ENCODE measurements around the gene SHISAL2A. TPM values are rescaled to one million over a fixed set of nuclear protein-coding genes. Genes with fewer than 3 reads are reported as not detected.

The SHISAL2A gene
- total RNA-seq, 2 experiments from 2014 or later: 25.9 to 28.4 TPM

DNA sequence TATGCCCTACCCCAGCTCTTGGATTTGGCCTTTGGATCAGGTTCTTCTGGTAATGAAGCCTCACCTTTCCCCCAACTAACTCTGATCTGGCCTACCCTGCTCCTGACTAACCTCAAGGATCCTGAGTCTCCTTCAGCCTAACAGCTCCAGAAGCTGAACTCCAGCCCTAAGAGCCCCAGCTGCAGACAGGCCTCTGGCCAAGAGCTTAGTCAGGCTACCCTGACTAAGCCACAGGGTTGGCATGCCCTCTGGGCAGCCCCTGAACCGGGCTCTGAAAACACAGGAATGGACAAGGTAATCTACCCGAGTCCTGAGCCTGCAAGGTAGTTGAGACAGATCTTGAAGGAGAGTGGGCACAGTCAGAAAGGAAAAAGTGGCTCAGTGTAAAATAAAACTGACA lies 35.7 kb downstream of the SHISAL2A start:
- H3K4me1 ChIP-seq (ENCODE audit: insufficient read depth, low read length): no peaks in the 10 kb centered on the region
- Mint-ChIP-seq H3K4me3 (no peak overlapping the region), H3K9me3 (no peaks in the 10 kb centered on the region), H3K4me1 (ENCODE audit: low read depth) (no peaks in the 10 kb centered on the region), H3K27ac (no peak overlapping the region), H3K36me3 (ENCODE audit: low read depth) (peaks cover 68% of the 10 kb centered on the region), H3K27me3 (no peaks in the 10 kb centered on the region)
- no peak overlapping the region for H3K4me3 ChIP-seq (ENCODE audit: low read length)
- H3K9me3 ChIP-seq (ENCODE audit: control insufficient read depth in 1 of 2, insufficient read depth in 1 of 2, low read length in 2 of 2): no peaks in the 10 kb centered on the region
- no peaks in the 10 kb centered on the region for H3K27me3 ChIP-seq (ENCODE audit: control insufficient read depth in 1 of 2, insufficient read depth in 2 of 2, low read length in 2 of 2)
- intact Hi-C loops (cut with DNase I, micrococcal nuclease): loop anchor here in 1 of 2 experiments (5.0 to 10.0 kb wide), 2 partner anchors 64 to 176 kb away; partner anchors contain the start of gene GPX7
- H3K27ac ChIP-seq (ENCODE audit: low read depth in 1 of 2, low read length in 2 of 2): no peak overlapping the region
- ATAC-seq (ENCODE audit: poor library complexity) (no peak), DNase-seq (no peak)
- H3K36me3 ChIP-seq (ENCODE audit: insufficient read depth, low read length): peaks cover 45% of the 10 kb centered on the region
- TF ChIP-seq, protein P1, sequence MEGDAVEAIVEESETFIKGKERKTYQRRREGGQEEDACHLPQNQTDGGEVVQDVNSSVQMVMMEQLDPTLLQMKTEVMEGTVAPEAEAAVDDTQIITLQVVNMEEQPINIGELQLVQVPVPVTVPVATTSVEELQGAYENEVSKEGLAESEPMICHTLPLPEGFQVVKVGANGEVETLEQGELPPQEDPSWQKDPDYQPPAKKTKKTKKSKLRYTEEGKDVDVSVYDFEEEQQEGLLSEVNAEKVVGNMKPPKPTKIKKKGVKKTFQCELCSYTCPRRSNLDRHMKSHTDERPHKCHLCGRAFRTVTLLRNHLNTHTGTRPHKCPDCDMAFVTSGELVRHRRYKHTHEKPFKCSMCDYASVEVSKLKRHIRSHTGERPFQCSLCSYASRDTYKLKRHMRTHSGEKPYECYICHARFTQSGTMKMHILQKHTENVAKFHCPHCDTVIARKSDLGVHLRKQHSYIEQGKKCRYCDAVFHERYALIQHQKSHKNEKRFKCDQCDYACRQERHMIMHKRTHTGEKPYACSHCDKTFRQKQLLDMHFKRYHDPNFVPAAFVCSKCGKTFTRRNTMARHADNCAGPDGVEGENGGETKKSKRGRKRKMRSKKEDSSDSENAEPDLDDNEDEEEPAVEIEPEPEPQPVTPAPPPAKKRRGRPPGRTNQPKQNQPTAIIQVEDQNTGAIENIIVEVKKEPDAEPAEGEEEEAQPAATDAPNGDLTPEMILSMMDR (IDR thresholded peaks at IDR 0.05): no peak
- ChIA-PET CTCF (interaction anchor here (0.8 to 1.1 kb wide), 2 partner anchors 12 to 18 kb away, joined by 3 read pairs; no protein-coding TSS in a partner anchor), POLR2A (no interaction called here)

DNA sequence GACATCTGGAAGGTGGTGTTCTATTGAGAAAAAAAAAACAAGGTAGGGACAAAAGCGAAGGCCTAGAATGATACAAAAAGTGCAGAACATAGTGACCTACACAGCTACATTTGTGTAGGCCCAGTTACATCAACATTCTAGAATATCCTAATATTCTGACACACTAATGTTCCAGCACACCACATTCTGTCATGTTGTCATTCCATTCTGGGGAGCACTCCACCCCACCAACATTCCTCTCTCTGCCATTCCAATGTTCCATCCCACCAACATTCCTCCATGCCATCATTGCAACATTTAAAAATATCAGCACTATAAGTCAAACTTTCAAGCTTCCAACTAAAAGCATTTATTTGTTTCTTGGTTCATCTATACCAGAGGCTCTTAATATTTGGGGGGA lies 36.7 kb downstream of the SHISAL2A start:
- ATAC-seq (ENCODE audit: poor library complexity): no peak
- H3K27ac Mint-ChIP-seq: no peak overlapping the region
- H3K4me3 ChIP-seq (ENCODE audit: low read length): no peak overlapping the region

DNA sequence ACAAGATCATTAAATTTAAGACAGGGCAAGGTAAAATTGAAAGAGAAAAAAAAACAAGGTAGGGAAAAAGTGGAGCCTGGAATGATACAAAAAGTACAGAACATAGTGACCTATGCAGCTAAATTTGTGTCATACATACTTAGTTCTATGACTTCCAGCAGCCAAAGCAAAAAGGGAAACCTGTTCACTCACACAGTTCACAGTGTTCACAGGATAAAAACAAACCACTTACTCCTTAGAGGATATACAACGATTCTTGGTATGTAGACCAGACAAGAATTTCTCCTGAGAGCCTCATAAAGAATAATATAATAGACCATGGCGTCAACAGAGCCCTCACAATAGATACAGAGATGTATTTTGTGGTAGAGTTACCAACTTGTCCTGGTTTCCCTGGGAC lies 37.6 kb downstream of the SHISAL2A start:
- peaks cover 56% of the 10 kb centered on the region for H3K36me3 ChIP-seq (ENCODE audit: insufficient read depth, low read length)
- DNase-seq: no peak
- Mint-ChIP-seq H3K27ac (no peak overlapping the region), H3K27me3 (no peaks in the 10 kb centered on the region), H3K9me3 (no peaks in the 10 kb centered on the region), H3K4me1 (ENCODE audit: low read depth) (no peaks in the 10 kb centered on the region), H3K36me3 (ENCODE audit: low read depth) (peaks cover 76% of the 10 kb centered on the region), H3K4me3 (no peak overlapping the region)
- ChIA-PET POLR2A (no interaction called here), CTCF (no interaction called here)
- intact Hi-C loops (cut with DNase I, micrococcal nuclease): no loop called here
- no peak overlapping the region for H3K4me3 ChIP-seq (ENCODE audit: low read length)
- H3K27me3 ChIP-seq (ENCODE audit: control insufficient read depth in 1 of 2, insufficient read depth in 2 of 2, low read length in 2 of 2): no peaks in the 10 kb centered on the region
- peaks cover 8% of the 10 kb centered on the region for H3K4me1 ChIP-seq (ENCODE audit: insufficient read depth, low read length)
- no peak overlapping the region for H3K27ac ChIP-seq (ENCODE audit: low read depth in 1 of 2, low read length in 2 of 2)
- ATAC-seq (ENCODE audit: poor library complexity): no peak
- H3K9me3 ChIP-seq (ENCODE audit: control insufficient read depth in 1 of 2, insufficient read depth in 1 of 2, low read length in 2 of 2): no peaks in the 10 kb centered on the region
- TF ChIP-seq, protein P1 (IDR thresholded peaks at IDR 0.05): no peak

More for the DNA sequence above, 36.7 kb downstream of the SHISAL2A start:
- Mint-ChIP-seq H3K27me3 (no peaks in the 10 kb centered on the region), H3K4me3 (no peak overlapping the region), H3K4me1 (ENCODE audit: low read depth) (no peaks in the 10 kb centered on the region), H3K9me3 (no peaks in the 10 kb centered on the region), H3K36me3 (ENCODE audit: low read depth) (peaks cover 76% of the 10 kb centered on the region)
- peaks cover 46% of the 10 kb centered on the region for H3K36me3 ChIP-seq (ENCODE audit: insufficient read depth, low read length)
- H3K9me3 ChIP-seq (ENCODE audit: control insufficient read depth in 1 of 2, insufficient read depth in 1 of 2, low read length in 2 of 2): no peaks in the 10 kb centered on the region
- no peak overlapping the region for H3K27ac ChIP-seq (ENCODE audit: low read depth in 1 of 2, low read length in 2 of 2)
- POLR2A ChIA-PET: interaction anchor here (0.6 kb wide), 1 partner anchor 119 kb away, joined by 3 read pairs; no protein-coding TSS in a partner anchor
- TF ChIP-seq, protein P1 (IDR thresholded peaks at IDR 0.05): no peak
- no peaks in the 10 kb centered on the region for H3K27me3 ChIP-seq (ENCODE audit: control insufficient read depth in 1 of 2, insufficient read depth in 2 of 2, low read length in 2 of 2)
- CTCF ChIA-PET: interaction anchor here (1.1 kb wide), 1 partner anchor 17 kb away, joined by 3 read pairs; no protein-coding TSS in a partner anchor
- peaks cover 6% of the 10 kb centered on the region for H3K4me1 ChIP-seq (ENCODE audit: insufficient read depth, low read length)
- no peak for DNase-seq
- intact Hi-C loops (cut with DNase I, micrococcal nuclease): loop anchor here in 1 of 2 experiments (5.0 to 10.0 kb wide), 2 partner anchors 65 to 177 kb away; partner anchors contain the start of gene GPX7
